ENCODE results near the gene TOP3B. TPM values are rescaled to one million over a fixed set of nuclear protein-coding genes. Genes with fewer than 3 reads are reported as not detected.

Gene TOP3B
- total and polyA plus RNA-seq, 9 of the 15 experiments (the other 6 are each of a cell fraction or from before 2014, with no cell fraction given): 3.0 to 188 (median 112) TPM

DNA sequence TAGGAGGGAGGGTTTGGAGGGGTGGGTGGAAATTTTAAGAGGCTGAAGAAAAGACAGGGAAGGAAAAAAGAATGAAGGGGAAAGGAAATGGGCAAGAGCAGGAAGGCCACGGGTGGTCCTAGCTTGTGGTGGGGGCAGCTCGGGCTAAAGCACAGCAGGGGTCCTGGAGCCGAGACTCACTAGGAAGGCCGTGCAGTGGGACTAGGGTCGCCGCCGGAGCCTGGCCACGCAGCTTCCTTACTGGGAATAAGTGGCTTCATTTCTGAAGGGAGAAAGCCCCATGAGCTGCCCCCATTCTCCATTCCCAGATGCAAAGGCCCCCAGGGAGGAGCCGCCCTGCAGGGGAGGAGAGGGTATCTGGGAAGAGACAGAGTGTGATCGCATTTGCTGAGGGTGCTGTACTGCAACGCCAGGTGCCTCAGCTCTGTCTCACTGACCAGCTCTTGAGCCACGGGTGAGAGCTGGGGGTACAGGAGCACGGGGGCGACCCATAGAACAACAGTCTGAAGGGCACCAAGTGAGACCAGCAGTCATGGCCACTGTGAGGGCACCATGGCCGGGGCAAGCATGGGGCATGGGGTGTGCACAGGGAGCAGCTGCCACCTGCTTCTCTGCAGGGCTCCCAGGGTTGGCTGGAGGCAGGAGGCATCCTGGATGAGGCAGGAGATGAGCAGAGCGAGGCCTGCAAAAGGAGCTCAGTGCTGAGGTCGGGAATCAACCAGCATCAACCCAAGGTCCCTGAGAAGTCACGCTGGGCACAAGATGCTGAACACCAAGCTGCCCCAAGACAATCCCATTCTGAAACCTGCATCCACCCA is 11.6 kb downstream of the TOP3B start (continued):
- TF ChIP-seq NFYB (IDR thresholded peaks at IDR 0.05; ENCODE audit: extremely low read depth, insufficient read length) (no peak), GATAD2A (IDR thresholded peaks at IDR 0.05) (no peak), ESRRA (IDR thresholded peaks at IDR 0.05; ENCODE audit: borderline replicate concordance, low read depth) (no peak), POU5F1 (IDR thresholded peaks at IDR 0.05; ENCODE audit: borderline replicate concordance, low read depth, low read length, partially characterized antibody) (no peak), TEAD2 (tag; IDR thresholded peaks at IDR 0.05) (no peak), SIRT6 (IDR thresholded peaks at IDR 0.05; ENCODE audit: low read depth, low read length) (no peak), E2F3 (CRISPR knock-in tag; IDR thresholded peaks at IDR 0.05) (peak; percentile 52; the same call in 1 of the 2 replicates), CXXC5 (CRISPR knock-in tag; IDR thresholded peaks at IDR 0.05) (no peak), TGIF2 (CRISPR knock-in tag; IDR thresholded peaks at IDR 0.05) (no peak), RBM22 (IDR thresholded peaks at IDR 0.05; ENCODE audit: low read depth, low read length, poor library complexity, severe bottlenecking) (no peak), PPARD (CRISPR knock-in tag; IDR thresholded peaks at IDR 0.05) (no peak), ZNF217 (CRISPR knock-in tag; IDR thresholded peaks at IDR 0.05) (no peak), CEBPG (CRISPR knock-in tag; IDR thresholded peaks at IDR 0.05) (0 out of 2 replicates have a peak, but pooled peaks have one; percentile 35), CEBPG (tag; conservative IDR thresholded peaks at IDR 0.05 in 1 of 2, IDR thresholded peaks at IDR 0.05 in 1 of 2) (no peak), JUN (IDR thresholded peaks at IDR 0.05; ENCODE audit: borderline replicate concordance, low read depth, low read length) (no peak), JUN (CRISPR knock-in tag; IDR thresholded peaks at IDR 0.05; ENCODE audit: borderline replicate concordance) (peak; percentile 39; the same call in 1 of the 2 replicates)
- TF ChIP-seq, protein P1, sequence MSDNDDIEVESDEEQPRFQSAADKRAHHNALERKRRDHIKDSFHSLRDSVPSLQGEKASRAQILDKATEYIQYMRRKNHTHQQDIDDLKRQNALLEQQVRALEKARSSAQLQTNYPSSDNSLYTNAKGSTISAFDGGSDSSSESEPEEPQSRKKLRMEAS (CRISPR knock-in tag; IDR thresholded peaks at IDR 0.05): peak; percentile 41; the same call in 1 of the 2 replicates
- TF ChIP-seq, protein P2, sequence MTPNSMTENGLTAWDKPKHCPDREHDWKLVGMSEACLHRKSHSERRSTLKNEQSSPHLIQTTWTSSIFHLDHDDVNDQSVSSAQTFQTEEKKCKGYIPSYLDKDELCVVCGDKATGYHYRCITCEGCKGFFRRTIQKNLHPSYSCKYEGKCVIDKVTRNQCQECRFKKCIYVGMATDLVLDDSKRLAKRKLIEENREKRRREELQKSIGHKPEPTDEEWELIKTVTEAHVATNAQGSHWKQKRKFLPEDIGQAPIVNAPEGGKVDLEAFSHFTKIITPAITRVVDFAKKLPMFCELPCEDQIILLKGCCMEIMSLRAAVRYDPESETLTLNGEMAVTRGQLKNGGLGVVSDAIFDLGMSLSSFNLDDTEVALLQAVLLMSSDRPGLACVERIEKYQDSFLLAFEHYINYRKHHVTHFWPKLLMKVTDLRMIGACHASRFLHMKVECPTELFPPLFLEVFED (CRISPR knock-in tag; conservative IDR thresholded peaks at IDR 0.05): 0 out of 2 replicates have a peak, but pooled peaks have one; percentile 77
- TF ChIP-seq, protein P3, sequence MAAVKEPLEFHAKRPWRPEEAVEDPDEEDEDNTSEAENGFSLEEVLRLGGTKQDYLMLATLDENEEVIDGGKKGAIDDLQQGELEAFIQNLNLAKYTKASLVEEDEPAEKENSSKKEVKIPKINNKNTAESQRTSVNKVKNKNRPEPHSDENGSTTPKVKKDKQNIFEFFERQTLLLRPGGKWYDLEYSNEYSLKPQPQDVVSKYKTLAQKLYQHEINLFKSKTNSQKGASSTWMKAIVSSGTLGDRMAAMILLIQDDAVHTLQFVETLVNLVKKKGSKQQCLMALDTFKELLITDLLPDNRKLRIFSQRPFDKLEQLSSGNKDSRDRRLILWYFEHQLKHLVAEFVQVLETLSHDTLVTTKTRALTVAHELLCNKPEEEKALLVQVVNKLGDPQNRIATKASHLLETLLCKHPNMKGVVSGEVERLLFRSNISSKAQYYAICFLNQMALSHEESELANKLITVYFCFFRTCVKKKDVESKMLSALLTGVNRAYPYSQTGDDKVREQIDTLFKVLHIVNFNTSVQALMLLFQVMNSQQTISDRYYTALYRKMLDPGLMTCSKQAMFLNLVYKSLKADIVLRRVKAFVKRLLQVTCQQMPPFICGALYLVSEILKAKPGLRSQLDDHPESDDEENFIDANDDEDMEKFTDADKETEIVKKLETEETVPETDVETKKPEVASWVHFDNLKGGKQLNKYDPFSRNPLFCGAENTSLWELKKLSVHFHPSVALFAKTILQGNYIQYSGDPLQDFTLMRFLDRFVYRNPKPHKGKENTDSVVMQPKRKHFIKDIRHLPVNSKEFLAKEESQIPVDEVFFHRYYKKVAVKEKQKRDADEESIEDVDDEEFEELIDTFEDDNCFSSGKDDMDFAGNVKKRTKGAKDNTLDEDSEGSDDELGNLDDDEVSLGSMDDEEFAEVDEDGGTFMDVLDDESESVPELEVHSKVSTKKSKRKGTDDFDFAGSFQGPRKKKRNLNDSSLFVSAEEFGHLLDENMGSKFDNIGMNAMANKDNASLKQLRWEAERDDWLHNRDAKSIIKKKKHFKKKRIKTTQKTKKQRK (IDR thresholded peaks at IDR 0.05; ENCODE audit: borderline replicate concordance, low read depth, low read length): 0 out of 2 replicates have a peak, but pooled peaks have one; percentile 9
- TF ChIP-seq, protein P4, sequence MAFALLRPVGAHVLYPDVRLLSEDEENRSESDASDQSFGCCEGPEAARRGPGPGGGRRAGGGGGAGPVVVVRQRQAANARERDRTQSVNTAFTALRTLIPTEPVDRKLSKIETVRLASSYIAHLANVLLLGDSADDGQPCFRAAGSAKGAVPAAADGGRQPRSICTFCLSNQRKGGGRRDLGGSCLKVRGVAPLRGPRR (CRISPR knock-in tag; IDR thresholded peaks at IDR 0.05): 0 out of 2 replicates have a peak, but pooled peaks have one; percentile 31
